Neuronal stem cell (in vitro differentiated cells): ENCODE data around the gene FAM135A.

Experiments used
- DNase-seq: peaks from one replicate; pipeline ENCODE4 v3.0.0-alpha.2; 2013; ENCODE audit warnings: low spot score
- H2AFZ ChIP-seq: one replicate; pipeline ENCODE4 v1.6.1; 2013; ENCODE audit warnings: mild to moderate bottlenecking, low read length, inconsistent platforms
- H2AK5ac ChIP-seq: 2 replicates; pipeline ENCODE4 v1.6.1; 2013; ENCODE audit warnings: low read depth, mild to moderate bottlenecking, inconsistent platforms, low read length, moderate library complexity, mixed read lengths
- H2BK120ac ChIP-seq: 2 replicates; pipeline ENCODE4 v1.6.1; 2013; ENCODE audit warnings: low read depth, mild to moderate bottlenecking, inconsistent platforms, low read length, moderate library complexity, mixed read lengths
- H2BK12ac ChIP-seq: one replicate; pipeline ENCODE4 v1.6.1; 2013; ENCODE audit warnings: low read length, inconsistent platforms
- H2BK15ac ChIP-seq: 2 replicates; pipeline ENCODE4 v1.6.1; 2013; ENCODE audit warnings: mild to moderate bottlenecking, low read length, inconsistent platforms, mixed read lengths
- H2BK5ac ChIP-seq: one replicate; pipeline ENCODE4 v1.6.1; 2013; ENCODE audit warnings: inconsistent platforms, mild to moderate bottlenecking, low read length, moderate library complexity
- H3K14ac ChIP-seq: one replicate; pipeline ENCODE4 v1.6.1; 2013; ENCODE audit warnings: low read length, inconsistent platforms
- H3K18ac ChIP-seq: 2 replicates; pipeline ENCODE4 v1.6.1; 2013; ENCODE audit warnings: low read length, inconsistent platforms
- H3K23ac ChIP-seq: 2 replicates; pipeline ENCODE4 v1.6.1; 2013; ENCODE audit warnings: low read depth, mild to moderate bottlenecking, mixed read lengths, low read length, inconsistent platforms; ENCODE audit not compliant: poor library complexity
- H3K27ac ChIP-seq: replicated peaks from 3 replicates; pipeline ENCODE4 v1.5.1; 2013; ENCODE audit warnings: low read length, inconsistent platforms
- H3K27me3 ChIP-seq, 3 experiments: 2 replicates each; pipeline ENCODE4 v1.6.1; 2013; ENCODE audit warnings: low read length in 3 of 3, mild to moderate bottlenecking in 2 of 3, inconsistent platforms in 1 of 3, low read depth in 1 of 3, mixed read lengths in 1 of 3, moderate library complexity in 1 of 3; ENCODE audit not compliant: control insufficient read depth in 3 of 3, insufficient read depth in 3 of 3
- H3K36me3 ChIP-seq, 2 donors: replicated peaks in 1 of 2; 2 replicates each; pipeline ENCODE4 v1.6.1; 2013; ENCODE audit warnings: low read length in 2 of 2; ENCODE audit not compliant: control insufficient read depth in 2 of 2, insufficient read depth in 2 of 2
- H3K4ac ChIP-seq: 2 replicates; pipeline ENCODE4 v1.6.1; 2013; ENCODE audit warnings: inconsistent platforms, mild to moderate bottlenecking, low read length, moderate library complexity
- H3K4me1 ChIP-seq, 2 donors: 1 replicate in 1 of 2; 2 replicates in 1 of 2; pipeline ENCODE4 v1.6.1; 2013; ENCODE audit warnings: low read length in 2 of 2, low read depth in 1 of 2; ENCODE audit not compliant: control insufficient read depth in 2 of 2, insufficient read depth in 1 of 2
- H3K4me2 ChIP-seq: one replicate; pipeline ENCODE4 v1.6.1; 2013; ENCODE audit warnings: mild to moderate bottlenecking, low read length, inconsistent platforms; ENCODE audit not compliant: insufficient read depth, poor library complexity, severe bottlenecking
- H3K4me3 ChIP-seq, 2 donors: 2 replicates each; pipeline ENCODE4 v1.5.1; 2013; ENCODE audit warnings: low read length in 2 of 2, mild to moderate bottlenecking in 2 of 2, inconsistent platforms in 1 of 2, moderate library complexity in 1 of 2
- H3K79me1 ChIP-seq: one replicate; pipeline ENCODE4 v1.6.1; 2013; ENCODE audit warnings: low read depth, mild to moderate bottlenecking, inconsistent platforms, low read length, moderate library complexity
- H3K9ac ChIP-seq: one replicate; pipeline ENCODE4 v1.6.1; 2013; ENCODE audit warnings: mild to moderate bottlenecking, low read depth, low read length, inconsistent platforms; ENCODE audit not compliant: poor library complexity
- H3K9me3 ChIP-seq, 2 donors: replicated peaks in 1 of 2; 2 replicates each; pipeline versions ENCODE3 to v1.6.1; 2013; ENCODE audit warnings: low read length in 2 of 2, mild to moderate bottlenecking in 2 of 2, inconsistent platforms in 1 of 2, low read depth in 1 of 2, mixed read lengths in 1 of 2, moderate library complexity in 1 of 2; ENCODE audit not compliant: control insufficient read depth in 2 of 2, insufficient read depth in 1 of 2
- H4K8ac ChIP-seq: one replicate; pipeline ENCODE4 v1.6.1; 2013; ENCODE audit warnings: low read depth, mild to moderate bottlenecking, inconsistent platforms, low read length, moderate library complexity
- H4K91ac ChIP-seq: one replicate; pipeline ENCODE4 v1.6.1; 2013; ENCODE audit warnings: low read length, low read depth, mild to moderate bottlenecking, inconsistent platforms; ENCODE audit not compliant: poor library complexity
- whole genome bisulfite sequencing, 2 donors: extraction: QIAGEN DNeasy Blood & Tissue Kit; methylation state at CpG; one replicate each; pipeline ENCODE4 v1.1.7; 2013; ENCODE audit warnings: missing lambda C conversion rate in 2 of 2, mixed read lengths in 1 of 2; ENCODE audit not compliant: insufficient read length in 2 of 2, insufficient replicate concordance in 1 of 2; ENCODE audit errors: extremely low coverage in 2 of 2; 5-methylcytosine and 5-hydroxymethylcytosine counted together

Gene FAM135A

DNA sequence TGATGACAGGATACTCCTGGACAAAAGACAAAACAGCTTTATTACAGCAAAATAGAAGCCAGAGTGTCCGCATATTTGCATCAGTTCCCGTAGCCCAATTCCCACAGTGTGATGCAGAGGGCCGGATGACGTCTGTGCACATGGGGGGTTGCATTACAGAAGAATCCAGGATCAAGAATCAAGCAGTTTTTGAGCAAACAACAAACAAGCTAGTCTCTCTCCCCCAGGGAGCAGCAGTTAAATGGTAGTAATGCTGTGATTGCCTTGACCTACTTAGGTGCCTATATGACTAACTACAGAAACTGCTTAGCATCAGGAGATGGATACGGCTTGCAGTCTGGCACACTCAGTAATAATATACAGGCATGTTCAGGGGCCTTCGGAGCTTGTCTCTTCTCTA lies 150.2 kb downstream of the FAM135A start:
- Histone ChIP-seq H2BK12ac (no peak overlapping the region), H3K9ac (no peak overlapping the region), H3K4ac (no peak overlapping the region), H3K9me3 (peaks cover 2 to 7% of the 10 kb centered on the region in 2 donors), H3K23ac (no peak overlapping the region), H3K79me1 (peaks cover 4% of the 10 kb centered on the region), H2AK5ac (no peak overlapping the region), H3K27me3 (no peaks in the 10 kb centered on the region), H2BK120ac (no peak overlapping the region), H2AFZ (no peak overlapping the region), H2BK15ac (no peak overlapping the region), H3K4me1 (no peaks in the 10 kb centered on the region), H4K91ac (no peak overlapping the region), H3K4me2 (no peak overlapping the region), H3K18ac (no peak overlapping the region), H3K14ac (no peak overlapping the region), H4K8ac (peak overlapping the region; percentile 72), H3K4me3 (no peak overlapping the region), H2BK5ac (no peak overlapping the region), H3K27ac (no peak overlapping the region), H3K36me3 (peaks cover 2 to 26% of the 10 kb centered on the region in 2 donors)
- no peak for DNase-seq
- no CpG with 5 or more reads among the region's 6 CpGs for WGBS, 2 donors

DNA sequence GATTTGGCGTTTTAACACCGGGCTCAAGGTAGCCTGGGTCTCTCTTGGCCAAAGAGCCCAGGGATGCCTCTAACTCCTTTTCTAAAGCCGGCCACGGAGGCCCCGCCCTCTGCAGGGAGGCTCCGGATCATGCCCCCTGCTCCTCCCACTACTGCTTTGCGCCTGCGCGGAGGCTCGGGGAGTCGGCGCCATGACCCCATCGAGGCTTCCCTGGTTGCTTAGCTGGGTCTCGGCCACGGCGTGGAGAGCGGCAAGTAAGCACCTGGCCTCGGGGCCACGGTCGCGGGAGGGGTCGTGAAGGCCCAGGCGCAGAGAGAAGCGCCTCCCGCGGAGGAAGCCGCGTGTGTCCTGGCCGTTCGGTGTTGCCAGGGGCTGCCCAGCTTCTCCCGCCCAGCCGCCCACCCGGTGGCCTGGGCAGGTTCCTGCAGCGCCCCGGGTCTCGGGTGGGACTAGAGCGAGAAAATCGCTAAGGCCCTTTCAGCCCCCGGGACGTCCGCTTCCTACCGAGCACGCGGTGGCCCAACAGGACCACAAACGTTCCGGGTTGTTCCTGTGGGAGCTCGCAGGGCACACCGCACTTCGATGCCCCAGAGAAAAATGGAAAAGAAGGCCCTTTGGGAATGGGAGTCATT lies 153.6 kb downstream of the FAM135A start, which contains the start of gene SDHAF4:
SDHAF4 (plus strand) TSS at position 180 of the 632 bp plus-strand sequence; CDS start at position 191, 11 bp downstream.
- whole genome bisulfite sequencing, 2 donors, result no CpG with 5 or more reads among the region's 49 CpGs
- peak within 1 kb of the TSS; percentile 97 for H3K18ac ChIP-seq
- H3K9me3 ChIP-seq, result peaks cover 2 to 26% of the 10 kb centered on the region in 2 donors
- no peak within 1 kb of the TSS for H4K91ac ChIP-seq
- no peak within 1 kb of the TSS for H2BK5ac ChIP-seq
- H3K27me3 ChIP-seq, result no peaks in the 10 kb centered on the region
- H2AFZ ChIP-seq, result peak within 1 kb of the TSS; percentile 94
- no peak within 1 kb of the TSS for H3K4ac ChIP-seq
- H3K4me3 ChIP-seq, result peak within 1 kb of the TSS; percentile 84 to 89
- H3K4me1 ChIP-seq, result no peaks in the 10 kb centered on the region
- H3K14ac ChIP-seq, result peak within 1 kb of the TSS; percentile 76
- peak within 1 kb of the TSS; percentile 97 for H2AK5ac ChIP-seq
- H3K4me2 ChIP-seq, result peak within 1 kb of the TSS; percentile 54
- no peak within 1 kb of the TSS for H2BK120ac ChIP-seq
- H3K9ac ChIP-seq, result peak within 1 kb of the TSS; percentile 97
- H3K36me3 ChIP-seq, result peaks cover 2 to 31% of the 10 kb centered on the region in 2 donors
- no peak within 1 kb of the TSS for H2BK15ac ChIP-seq
- peaks cover 4% of the 10 kb centered on the region for H3K79me1 ChIP-seq
- peak within 1 kb of the TSS; percentile 99 for H3K23ac ChIP-seq
- H4K8ac ChIP-seq, result peak within 1 kb of the TSS; percentile 87
- H3K27ac ChIP-seq, result no peak within 1 kb of the TSS
- H2BK12ac ChIP-seq, result no peak within 1 kb of the TSS
- DNase-seq, result peak; percentile 85

DNA sequence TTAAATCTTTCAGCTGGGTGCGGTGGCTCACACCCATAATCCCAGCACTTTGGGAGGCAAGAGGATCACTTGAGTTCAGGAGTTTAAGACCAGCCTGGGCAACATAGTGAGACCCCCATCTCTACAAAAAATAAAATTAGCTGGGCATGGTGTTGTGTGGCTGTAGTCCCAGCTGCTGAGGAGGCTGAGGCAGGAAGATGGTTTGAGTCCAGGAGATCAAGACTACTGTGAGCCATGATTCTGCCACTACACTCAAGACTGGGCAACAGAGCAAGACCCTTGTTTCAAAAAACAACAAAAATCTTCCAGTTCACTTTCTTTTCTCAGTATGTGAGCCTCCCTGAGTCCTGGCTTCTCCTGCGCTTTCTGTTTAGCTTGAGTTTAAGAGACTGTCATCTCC lies 161.3 kb downstream of the FAM135A start:
- no peak overlapping the region for H2BK12ac ChIP-seq
- no peak overlapping the region for H3K4me2 ChIP-seq
- no peak overlapping the region for H3K4ac ChIP-seq
- no peak overlapping the region for H2AK5ac ChIP-seq
- H3K23ac ChIP-seq, result no peak overlapping the region
- H2BK15ac ChIP-seq, result no peak overlapping the region
- no peaks in the 10 kb centered on the region for H3K79me1 ChIP-seq
- H3K14ac ChIP-seq, result no peak overlapping the region
- H3K9ac ChIP-seq, result no peak overlapping the region
- H2BK120ac ChIP-seq, result no peak overlapping the region
- no peak overlapping the region for H3K18ac ChIP-seq
- H2BK5ac ChIP-seq, result no peak overlapping the region
- no peak overlapping the region for H3K27ac ChIP-seq
- WGBS, 2 donors, result no CpG with 5 or more reads among the region's 2 CpGs
- H3K36me3 ChIP-seq, result peaks cover 0 to 31% of the 10 kb centered on the region in 2 donors
- no peak overlapping the region for H2AFZ ChIP-seq
- H3K27me3 ChIP-seq, result no peaks in the 10 kb centered on the region
- H4K8ac ChIP-seq, result no peak overlapping the region
- DNase-seq, result no peak
- peaks cover 0 to 12% of the 10 kb centered on the region in 2 donors for H3K9me3 ChIP-seq
- H3K4me1 ChIP-seq, result no peaks in the 10 kb centered on the region
- H4K91ac ChIP-seq, result no peak overlapping the region
- no peak overlapping the region for H3K4me3 ChIP-seq

DNA sequence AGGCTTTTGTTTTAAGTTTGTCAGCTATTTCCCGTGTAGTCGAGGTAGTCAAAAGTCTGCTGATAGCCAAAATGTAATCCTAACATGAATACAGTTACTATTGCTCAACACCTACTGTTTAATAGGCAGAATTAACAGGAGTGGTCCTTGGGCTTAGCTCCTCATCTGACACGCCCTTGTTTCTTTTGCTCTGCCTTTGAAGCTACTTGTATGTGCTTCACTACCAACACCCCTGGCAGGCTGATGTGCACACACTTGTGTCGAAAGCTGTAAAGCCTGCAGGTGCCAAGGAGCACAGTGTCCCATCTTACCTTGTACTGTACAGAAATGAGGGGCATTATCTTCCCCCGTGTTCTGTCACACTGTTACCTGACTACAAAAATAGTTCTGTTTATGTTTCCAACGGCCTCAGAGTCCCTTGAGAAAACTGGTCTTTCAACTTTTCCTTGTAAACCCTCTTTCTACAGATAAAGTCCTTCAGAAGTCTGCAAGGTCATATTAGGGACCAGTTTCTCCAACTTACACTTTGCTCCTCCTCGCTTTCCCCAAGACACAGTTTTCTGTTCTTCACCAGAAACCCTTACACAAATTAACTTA lies 162.7 kb downstream of the FAM135A start:
- Histone ChIP-seq H3K36me3 (peaks cover 4 to 31% of the 10 kb centered on the region in 2 donors), H2BK5ac (no peak overlapping the region), H2AFZ (no peak overlapping the region), H3K18ac (no peak overlapping the region), H3K27me3 (no peaks in the 10 kb centered on the region), H2BK15ac (no peak overlapping the region), H4K8ac (no peak overlapping the region), H3K27ac (no peak overlapping the region), H3K79me1 (no peaks in the 10 kb centered on the region), H3K9ac (no peak overlapping the region), H3K9me3 (peaks cover 0 to under 1% of the 10 kb centered on the region in 2 donors), H2AK5ac (no peak overlapping the region), H3K4me2 (no peak overlapping the region), H3K23ac (no peak overlapping the region), H3K4ac (no peak overlapping the region), H3K4me3 (no peak overlapping the region), H2BK12ac (no peak overlapping the region), H2BK120ac (no peak overlapping the region), H3K14ac (no peak overlapping the region), H4K91ac (no peak overlapping the region), H3K4me1 (no peaks in the 10 kb centered on the region)
- DNase-seq, result no peak
- WGBS, 2 donors, result no CpG with 5 or more reads among the region's 7 CpGs
